ENCODE measurements around the gene FMN1.

The FMN1 gene

GRCh38 chr15:32843219-32843815 is 351.2 kb downstream of the FMN1 start:
- no peak for DNase-seq

GRCh38 chr15:32842081-32842480 is 352.4 kb downstream of the FMN1 start:
- DNase-seq = no peak

GRCh38 chr15:32840507-32841245 is 353.8 kb downstream of the FMN1 start:
- DNase-seq = no peak

- peak; percentile 61 for DNase-seq
These were observed 355.7 kb downstream of the FMN1 start for GRCh38 chr15:32838820-32839219.

- DNase-seq = no peak
These were observed 356.2 kb downstream of the FMN1 start for GRCh38 chr15:32838338-32838737.

- DNase-seq = no peak
These were observed 356.6 kb downstream of the FMN1 start for GRCh38 chr15:32837935-32838334.

- no peak for DNase-seq
These were observed 360.4 kb downstream of the FMN1 start for GRCh38 chr15:32834156-32834555.

- DNase-seq = no peak
These were observed 361.1 kb downstream of the FMN1 start for GRCh38 chr15:32833379-32833821.

GRCh38 chr15:32831485-32831884 is 363.0 kb downstream of the FMN1 start:
- DNase-seq = no peak

- DNase-seq = no peak
These were observed 364.3 kb downstream of the FMN1 start for GRCh38 chr15:32830241-32830640.

- no peak for DNase-seq
These were observed 365.1 kb downstream of the FMN1 start for GRCh38 chr15:32829436-32829835.

GRCh38 chr15:32828507-32829186 is 365.9 kb downstream of the FMN1 start:
- no peak for DNase-seq

GRCh38 chr15:32826685-32827084 is 367.8 kb downstream of the FMN1 start:
- no peak for DNase-seq

- no peak for DNase-seq
These were observed 369.3 kb downstream of the FMN1 start for GRCh38 chr15:32825219-32825618.

- no peak for DNase-seq
These were observed 369.7 kb downstream of the FMN1 start for GRCh38 chr15:32824777-32825176.

- DNase-seq = no peak
These were observed 370.8 kb downstream of the FMN1 start for GRCh38 chr15:32823750-32824149.

- no peak for DNase-seq
These were observed 371.8 kb downstream of the FMN1 start for GRCh38 chr15:32822739-32823138.

- DNase-seq = no peak
These were observed 375.1 kb downstream of the FMN1 start for GRCh38 chr15:32819448-32819847.

- no peak for DNase-seq
These were observed 375.6 kb downstream of the FMN1 start for GRCh38 chr15:32818758-32819447.

GRCh38 chr15:32817577-32817976 is 376.9 kb downstream of the FMN1 start:
- DNase-seq = no peak

GRCh38 chr15:32807331-32807730 is 387.2 kb downstream of the FMN1 start:
- no peak for DNase-seq

GRCh38 chr15:32803631-32804030 is 390.9 kb downstream of the FMN1 start:
- DNase-seq = no peak

- DNase-seq = no peak
These were observed 392.1 kb downstream of the FMN1 start for GRCh38 chr15:32802286-32802936.
